Activated CD4-positive, alpha-beta T cell treated with anti-CD3 and anti-CD28 coated beads, Interleukin-2, amount 50 U/mL, for 4 hours (primary cell): ENCODE results near the gene ZP3.
"Not testable (repeated sequence)": the region's sequence is repeated elsewhere in the genome, so short reads cannot be mapped to it uniquely, and the experiment has no call there.

Source experiments
- DNase-seq, 2 experiments: peaks; one replicate each; pipeline ENCODE4 v3.0.0-alpha.2; 2020

The ZP3 gene

GRCh38 chr7:76424413-76425111 is at the start of gene ZP3:
Gene ZP3 (plus strand): TSS chr7:76424950. CDS start chr7:76424965, 15 bp downstream.
- DNase-seq = no peak

DNA sequence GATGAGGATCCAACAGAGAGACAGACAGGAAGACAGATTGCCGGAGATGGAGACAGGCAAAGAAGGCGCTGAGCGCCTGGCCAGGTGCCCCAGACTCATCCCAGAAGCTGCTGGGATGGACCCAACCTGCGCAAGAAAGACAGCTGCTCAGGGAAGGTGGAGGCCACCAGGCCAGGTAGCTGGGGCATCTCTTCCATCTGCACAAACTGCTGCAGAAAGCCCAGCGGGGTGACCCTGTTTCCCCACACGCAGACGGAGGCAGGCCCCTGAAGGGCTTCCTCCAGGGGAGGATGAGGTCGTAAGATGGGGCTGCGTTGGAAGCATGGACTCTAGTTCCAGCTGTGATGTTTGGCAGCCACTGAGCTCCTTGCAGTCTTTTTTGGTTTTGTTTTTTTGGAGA is 49.5 kb upstream of the ZP3 start:
- no peak for DNase-seq

DNA sequence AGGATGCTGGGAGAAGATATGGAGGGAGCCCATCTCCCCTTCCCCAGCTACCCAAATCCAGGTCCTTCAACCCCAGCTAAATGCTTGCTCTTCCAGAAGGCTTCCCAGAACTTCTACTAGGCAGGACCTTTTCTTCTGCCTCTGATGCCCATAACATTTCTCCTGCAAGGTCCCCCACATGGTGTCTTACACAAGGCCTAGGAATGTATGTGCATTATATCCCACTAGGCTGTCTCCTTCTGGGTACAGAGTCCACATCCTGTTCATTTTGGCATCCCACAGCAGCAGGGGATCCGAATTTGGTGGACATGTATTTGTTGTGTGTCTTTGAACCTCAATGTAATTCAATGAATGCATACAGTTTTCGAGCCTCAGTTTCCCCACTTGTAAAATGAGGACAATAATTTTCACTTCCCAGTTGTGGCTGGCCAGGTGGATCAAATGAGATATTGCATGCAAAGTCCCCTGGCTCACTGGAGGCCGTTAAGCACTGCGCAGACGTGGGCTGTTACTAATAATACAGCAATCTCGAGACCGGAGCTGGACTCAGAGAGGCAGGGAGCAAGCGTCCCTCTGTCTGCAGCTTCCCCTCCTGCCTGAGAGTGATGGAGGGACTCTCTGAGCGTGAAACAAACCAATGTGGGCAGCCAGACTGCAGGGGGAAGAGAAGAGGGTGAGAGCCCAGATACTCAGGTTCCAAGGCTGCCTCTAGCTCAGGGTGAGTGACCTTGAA is 47.4 kb upstream of the ZP3 start:
- DNase-seq = no peak

GRCh38 chr7:76380623-76380966 is 44.2 kb upstream of the ZP3 start:
- DNase-seq = no peak

DNA sequence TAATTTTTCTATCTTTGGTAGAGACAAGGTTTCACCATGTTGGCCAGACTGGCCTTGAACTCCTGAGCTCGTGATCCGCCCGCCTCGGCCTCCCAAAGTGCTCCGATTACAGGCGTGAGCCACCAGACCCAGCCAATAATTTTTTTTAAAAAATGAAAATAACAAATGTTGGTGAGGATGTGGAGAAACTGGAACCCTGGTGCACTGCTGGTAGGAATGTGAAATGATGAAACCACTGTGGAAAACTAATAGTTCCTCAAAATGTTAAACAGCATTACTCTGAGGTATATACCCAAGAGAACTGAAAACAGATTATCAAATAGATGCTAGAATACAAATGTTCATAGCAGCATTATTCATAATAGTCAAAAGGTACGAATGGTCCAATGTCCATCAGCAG is 42.9 kb upstream of the ZP3 start:
- DNase-seq = no peak

DNA sequence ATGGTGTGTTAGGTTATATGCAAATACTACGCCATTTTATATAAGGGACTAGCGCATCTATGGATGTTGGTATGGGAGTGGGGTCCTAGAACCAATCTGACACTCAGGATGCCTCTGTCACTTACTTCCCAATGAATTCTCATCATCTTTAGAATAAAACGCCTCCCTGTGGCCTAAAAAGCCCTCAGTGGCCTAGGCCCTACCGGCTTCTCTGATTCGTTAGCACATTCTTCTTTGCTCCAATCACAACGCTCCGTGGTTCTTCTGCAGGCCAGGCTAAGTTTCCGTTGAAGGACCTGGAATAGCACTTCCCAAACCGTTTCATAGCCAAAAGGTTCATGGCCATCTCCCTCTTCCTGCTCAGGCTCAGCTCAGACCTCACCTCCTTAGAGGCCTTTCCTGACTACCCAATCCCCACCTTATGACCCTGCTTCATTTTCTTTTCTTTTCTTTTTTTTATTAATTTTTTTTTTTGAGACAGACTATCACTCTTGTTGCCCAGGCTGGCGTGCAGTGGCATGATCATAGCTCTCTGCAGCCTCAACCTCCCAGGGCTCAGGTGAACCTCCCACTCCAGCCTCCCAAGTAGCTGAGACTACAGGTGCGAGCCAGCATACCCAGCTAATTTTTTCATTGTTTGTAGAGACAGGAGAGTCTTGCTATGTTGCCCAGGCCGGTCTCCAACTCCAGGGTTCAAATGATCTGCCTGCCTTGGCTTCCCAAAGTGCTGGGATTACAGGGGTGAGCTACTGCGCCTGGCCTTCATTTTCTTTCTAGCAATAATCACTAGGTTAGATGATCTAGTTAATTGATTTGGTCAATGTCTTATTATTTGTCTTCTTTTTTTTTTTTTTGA is 41.4 kb upstream of the ZP3 start:
- DNase-seq = no peak

- DNase-seq = no peak
Observed at GRCh38 chr7:76386691-76387260, 38.0 kb upstream of the ZP3 start.

GRCh38 chr7:76387789-76388188 is 37.0 kb upstream of the ZP3 start:
- not testable (repeated sequence) for DNase-seq

DNA sequence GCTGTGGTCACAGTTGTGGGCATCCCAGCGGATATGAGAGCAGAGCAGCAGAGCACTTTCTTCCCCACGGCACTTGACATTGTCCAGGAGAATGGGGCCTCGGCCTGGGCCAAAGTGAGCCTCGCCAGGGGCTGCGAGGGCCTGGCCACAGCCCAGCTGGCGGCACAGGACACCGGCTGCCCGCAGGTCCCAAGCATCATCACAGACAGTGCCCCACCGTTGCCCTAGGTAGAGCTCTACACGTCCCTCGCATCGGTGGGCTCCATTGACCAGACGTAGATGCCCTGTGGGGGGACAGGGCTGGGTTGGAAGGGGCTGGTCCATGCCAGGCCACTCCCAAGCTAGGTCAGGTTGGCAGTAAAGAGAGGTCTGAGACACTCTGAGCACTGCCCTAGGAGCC is 34.7 kb upstream of the ZP3 start:
- no peak for DNase-seq

GRCh38 chr7:76392531-76393115 is 32.1 kb upstream of the ZP3 start:
- no peak for DNase-seq

GRCh38 chr7:76393116-76394031 is 31.4 kb upstream of the ZP3 start:
- DNase-seq = peak; percentile 86 to 88

- no peak for DNase-seq
Observed at GRCh38 chr7:76394957-76395356, 29.8 kb upstream of the ZP3 start.

GRCh38 chr7:76395605-76395964 is 29.2 kb upstream of the ZP3 start:
- not testable (repeated sequence) for DNase-seq

DNA sequence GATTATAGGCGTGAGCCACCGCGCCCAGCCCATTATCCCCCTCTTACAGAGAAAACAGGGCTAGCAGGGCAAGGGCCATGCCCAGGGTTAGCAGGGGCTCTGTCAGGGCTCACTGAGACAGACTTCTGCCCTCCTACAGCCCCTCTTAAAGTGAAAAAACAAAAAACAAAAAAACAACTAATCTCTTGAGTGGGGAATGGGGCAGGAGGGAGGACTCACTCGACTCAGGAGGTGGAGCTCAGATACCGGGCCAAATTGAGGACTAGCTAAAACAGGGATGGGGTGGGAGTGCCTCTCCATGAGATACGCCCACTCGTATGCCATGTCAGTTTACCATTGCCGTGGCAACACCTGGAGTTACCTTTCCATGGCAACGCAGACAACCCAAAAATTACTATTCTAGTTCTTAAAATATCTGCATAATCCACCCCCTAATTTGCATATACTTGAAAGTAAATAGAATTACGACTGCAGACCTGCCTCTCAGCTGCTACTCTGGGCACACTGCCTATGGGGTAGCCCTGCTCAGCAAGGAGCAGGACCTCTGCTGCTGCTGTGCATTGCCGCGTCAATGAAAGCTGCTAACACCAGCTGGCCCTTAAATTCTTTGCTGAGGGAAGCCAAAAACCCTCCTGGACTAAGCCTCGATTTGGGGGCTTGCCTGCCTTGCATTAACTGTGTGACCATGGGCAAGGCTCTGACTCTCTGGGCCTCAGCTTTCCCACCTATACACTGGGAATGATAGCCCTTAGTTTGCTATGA is 28.6 kb upstream of the ZP3 start:
- no peak for DNase-seq

GRCh38 chr7:76396864-76397263 is 27.9 kb upstream of the ZP3 start:
- no peak for DNase-seq

DNA sequence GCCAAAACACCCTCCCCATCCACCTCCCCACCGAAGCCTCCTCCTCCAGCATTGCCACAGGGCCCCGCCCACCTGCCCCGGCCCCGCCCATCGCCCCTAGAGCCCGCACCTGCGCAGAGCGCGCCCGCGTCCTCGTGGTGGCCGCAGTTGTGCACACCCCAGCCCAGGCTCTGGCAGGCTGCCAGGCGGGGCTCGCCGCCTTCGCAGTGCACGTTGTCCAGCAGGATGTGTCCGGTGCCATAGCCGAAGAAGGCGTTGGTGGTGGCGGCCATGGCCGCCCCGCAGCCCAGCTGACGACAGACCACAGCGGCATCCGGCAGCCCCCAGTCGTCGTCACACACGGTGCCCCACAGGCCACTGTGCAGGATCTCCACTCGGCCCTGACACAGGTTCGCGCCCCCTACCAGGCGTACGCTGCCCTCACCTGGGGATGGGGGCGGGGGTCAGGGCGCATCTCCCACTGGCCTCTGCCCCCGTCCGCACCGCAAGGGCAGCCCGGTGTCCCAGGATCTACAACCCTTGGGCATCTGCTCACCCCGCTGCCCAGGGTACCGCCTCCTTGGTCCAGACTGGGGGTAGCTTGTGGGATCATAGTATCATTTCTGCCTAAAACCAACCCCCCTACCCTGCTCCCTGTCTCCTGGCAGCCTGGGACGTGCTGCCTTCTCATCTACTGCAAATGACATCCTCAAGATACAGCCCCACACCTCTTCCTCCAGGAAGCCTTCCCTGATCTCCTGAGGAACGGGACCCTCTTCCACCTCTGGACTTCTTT is 27.2 kb upstream of the ZP3 start:
- DNase-seq = peak; percentile 84 to 85

- DNase-seq = no peak
Observed at GRCh38 chr7:76400248-76400647, 24.5 kb upstream of the ZP3 start.

GRCh38 chr7:76403097-76403496 is 21.7 kb upstream of the ZP3 start:
- DNase-seq = not testable (repeated sequence)

GRCh38 chr7:76403780-76404494 is 20.8 kb upstream of the ZP3 start:
- DNase-seq = no peak

- no peak for DNase-seq
Observed at GRCh38 chr7:76405738-76406137, 19.0 kb upstream of the ZP3 start.
